Measurements from ENCODE around the gene PHAX.
"Not testable (repeated sequence)": the region's sequence is repeated elsewhere in the genome, so short reads cannot be mapped to it uniquely, and the experiment has no call there.

The PHAX gene

GRCh38 chr5:126656401-126657007 is 55.8 kb downstream of the PHAX start:
- H3K36me3 Mint-ChIP-seq = no peaks in the 10 kb centered on the region

GRCh38 chr5:126658561-126658960 is 57.8 kb downstream of the PHAX start:
- CTCF ChIA-PET = interaction anchor here (0.6 to 2.5 kb wide), 9 partner anchors 17 to 834 kb away, joined by 3 to 13 read pairs (median 6); no protein-coding TSS in a partner anchor
- H3K4me3 Mint-ChIP-seq = no peak overlapping the region
- no peaks in the 10 kb centered on the region for H3K36me3 Mint-ChIP-seq

More at GRCh38 chr5:126656401-126657007, 55.8 kb downstream of the PHAX start:
- Mint-ChIP-seq H3K4me3 (no peak overlapping the region), H3K27ac (no peak overlapping the region), H3K9me3 (no peaks in the 10 kb centered on the region), H3K4me1 (peaks cover 7% of the 10 kb centered on the region), H3K27me3 (peaks cover 8% of the 10 kb centered on the region)
- DNase-seq = peak; percentile 45
- CTCF ChIA-PET = interaction anchor here (0.6 to 2.4 kb wide), 4 partner anchors 145 to 836 kb away, joined by 3 to 13 read pairs (median 4); no protein-coding TSS in a partner anchor

GRCh38 chr5:126659805-126660482 is 59.2 kb downstream of the PHAX start:
- no peak for DNase-seq
- Mint-ChIP-seq H3K27me3 (peaks cover 14% of the 10 kb centered on the region), H3K4me1 (peaks cover 7% of the 10 kb centered on the region), H3K36me3 (no peaks in the 10 kb centered on the region), H3K9me3 (no peaks in the 10 kb centered on the region), H3K4me3 (no peak overlapping the region), H3K27ac (peak overlapping the region; percentile 4)
- CTCF ChIA-PET = interaction anchor here (0.6 to 2.5 kb wide), 3 partner anchors 118 to 565 kb away, joined by 3 to 11 read pairs (median 3); no protein-coding TSS in a partner anchor

More at GRCh38 chr5:126658561-126658960, 57.8 kb downstream of the PHAX start:
- no peak for DNase-seq
- no peaks in the 10 kb centered on the region for H3K9me3 Mint-ChIP-seq
- peaks cover 7% of the 10 kb centered on the region for H3K27me3 Mint-ChIP-seq
- peaks cover 7% of the 10 kb centered on the region for H3K4me1 Mint-ChIP-seq
- H3K27ac Mint-ChIP-seq = no peak overlapping the region

- Mint-ChIP-seq H3K4me3 (no peak overlapping the region), H3K27me3 (peaks cover 11% of the 10 kb centered on the region), H3K4me1 (peaks cover 7% of the 10 kb centered on the region), H3K9me3 (no peaks in the 10 kb centered on the region), H3K27ac (no peak overlapping the region), H3K36me3 (no peaks in the 10 kb centered on the region)
- DNase-seq = no peak
- CTCF ChIA-PET = no interaction called here
Observed at GRCh38 chr5:126664586-126664985, 63.8 kb downstream of the PHAX start.

- CTCF ChIA-PET, H3K4me3 Mint-ChIP-seq, H3K36me3 Mint-ChIP-seq, H3K4me1 Mint-ChIP-seq, H3K27me3 Mint-ChIP-seq, DNase-seq, H3K9me3 Mint-ChIP-seq, H3K27ac Mint-ChIP-seq: not testable (repeated sequence)
Observed at GRCh38 chr5:126670109-126670508, 69.4 kb downstream of the PHAX start.

- not testable (repeated sequence) for DNase-seq, H3K27ac Mint-ChIP-seq, H3K4me1 Mint-ChIP-seq, H3K4me3 Mint-ChIP-seq, H3K9me3 Mint-ChIP-seq, H3K27me3 Mint-ChIP-seq, H3K36me3 Mint-ChIP-seq
- CTCF ChIA-PET = interaction anchor here (15.8 kb wide), 1 partner anchor 107 kb away, joined by 298 read pairs; the partner anchor contains the start of gene LMNB1
Observed at GRCh38 chr5:126671681-126672080, 70.9 kb downstream of the PHAX start.

- CTCF ChIA-PET = interaction anchor here (0.9 to 15.8 kb wide), 4 partner anchors 106 to 137 kb away, joined by 3 to 298 read pairs (median 48); partner anchors contain the start of gene LMNB1
- peaks cover 4% of the 10 kb centered on the region for H3K36me3 Mint-ChIP-seq
- H3K27me3 Mint-ChIP-seq = no peaks in the 10 kb centered on the region
- no peak for DNase-seq
- H3K4me3 Mint-ChIP-seq = no peak overlapping the region
- peaks cover 3% of the 10 kb centered on the region for H3K9me3 Mint-ChIP-seq
- H3K27ac Mint-ChIP-seq = no peak overlapping the region
- peaks cover 6% of the 10 kb centered on the region for H3K4me1 Mint-ChIP-seq
Observed at GRCh38 chr5:126673477-126673876, 72.7 kb downstream of the PHAX start.

GRCh38 chr5:126674145-126674544 is 73.4 kb downstream of the PHAX start:
- H3K27me3 Mint-ChIP-seq = no peaks in the 10 kb centered on the region
- H3K36me3 Mint-ChIP-seq = peaks cover 4% of the 10 kb centered on the region
- H3K9me3 Mint-ChIP-seq = peaks cover 3% of the 10 kb centered on the region
- CTCF ChIA-PET = interaction anchor here (0.6 to 15.8 kb wide), 5 partner anchors 27 to 136 kb away, joined by 3 to 298 read pairs (median 23); partner anchors contain the start of gene LMNB1
- peaks cover 6% of the 10 kb centered on the region for H3K4me1 Mint-ChIP-seq
- DNase-seq = no peak
- no peak overlapping the region for H3K4me3 Mint-ChIP-seq
- H3K27ac Mint-ChIP-seq = no peak overlapping the region

- no peak overlapping the region for H3K27ac Mint-ChIP-seq
- H3K9me3 Mint-ChIP-seq = peaks cover 3% of the 10 kb centered on the region
- CTCF ChIA-PET = interaction anchor here (0.7 to 15.8 kb wide), 13 partner anchors 10 to 155 kb away, joined by 3 to 298 read pairs (median 5); partner anchors contain the start of gene LMNB1
- H3K36me3 Mint-ChIP-seq = peaks cover 4% of the 10 kb centered on the region
- H3K4me1 Mint-ChIP-seq = peaks cover 12% of the 10 kb centered on the region
- H3K27me3 Mint-ChIP-seq = peaks cover 3% of the 10 kb centered on the region
- no peak overlapping the region for H3K4me3 Mint-ChIP-seq
- DNase-seq = no peak
Observed at GRCh38 chr5:126675338-126675737, 74.6 kb downstream of the PHAX start.

GRCh38 chr5:126676195-126676624 is 75.5 kb downstream of the PHAX start:
- Mint-ChIP-seq H3K4me1 (peaks cover 12% of the 10 kb centered on the region), H3K9me3 (peaks cover 3% of the 10 kb centered on the region), H3K36me3 (peaks cover 2% of the 10 kb centered on the region), H3K4me3 (no peak overlapping the region), H3K27ac (no peak overlapping the region), H3K27me3 (peaks cover 5% of the 10 kb centered on the region)
- DNase-seq = peak; percentile 78
- CTCF ChIA-PET = interaction anchor here (0.6 to 15.8 kb wide), 18 partner anchors 9 to 159 kb away, joined by 3 to 298 read pairs (median 4); partner anchors contain the start of gene LMNB1

Data from activated naive CD4-positive, alpha-beta T cell treated with anti-CD3 and anti-CD28 coated beads, Interleukin-2, amount 10 ng/mL, durations not matched to agents 7 days and 5 days (primary cell).